ACC112 (cell line): ENCODE data around the gene CCNL2.
"Not testable (repeated sequence)": the region's sequence is repeated elsewhere in the genome, so short reads cannot be mapped to it uniquely, and the experiment has no call there.

Source experiments
- H2AFZ ChIP-seq: fragments of 200-600 bp; sonication (generic); one replicate; pipeline ENCODE4 v1.6.0; 2017; ENCODE audit warnings: antibody characterized with exemption, low read length; ENCODE audit not compliant: unreplicated experiment
- H3K27ac ChIP-seq: fragments of 200-600 bp; sonication (generic); 2 replicates; pipeline ENCODE4 v1.5.1; 2014; ENCODE audit warnings: low read depth, mild to moderate bottlenecking, antibody characterized with exemption, low read length, moderate library complexity
- H3K27me3 ChIP-seq: fragments of 200-600 bp; sonication (generic); 2 replicates; pipeline ENCODE4 v1.6.1; 2014; ENCODE audit warnings: mild to moderate bottlenecking, antibody characterized with exemption, low read length, moderate library complexity, mixed read lengths; ENCODE audit not compliant: insufficient read depth
- H3K36me3 ChIP-seq: fragments of 200-600 bp; sonication (generic); 2 replicates; pipeline ENCODE4 v1.6.1; 2016; ENCODE audit warnings: mild to moderate bottlenecking, antibody characterized with exemption, low read length, moderate library complexity, mixed read lengths; ENCODE audit not compliant: insufficient read depth
- H3K4me1 ChIP-seq: fragments of 200-600 bp; sonication (generic); one replicate; pipeline ENCODE4 v1.6.1; 2016; ENCODE audit warnings: low read length, mixed read lengths; ENCODE audit not compliant: insufficient read depth, unreplicated experiment, control insufficient read depth
- H3K4me3 ChIP-seq: fragments of 200-600 bp; sonication (generic); 2 replicates; pipeline ENCODE4 v1.5.1; 2014; ENCODE audit warnings: mild to moderate bottlenecking, low read depth, low read length
- H3K79me2 ChIP-seq: fragments of 200-600 bp; sonication (generic); one replicate; pipeline ENCODE4 v1.6.0; 2016; ENCODE audit warnings: low read length; ENCODE audit not compliant: control insufficient read depth, unreplicated experiment, insufficient read depth

CCNL2 gene

GRCh38 chr1:1419363-1419812 lies 20.3 kb upstream of the CCNL2 start:
- Histone ChIP-seq H3K79me2 (no peaks in the 10 kb centered on the region), H3K4me1 (peaks cover 9% of the 10 kb centered on the region), H2AFZ (no peak overlapping the region), H3K36me3 (no peaks in the 10 kb centered on the region), H3K27ac (no peak overlapping the region), H3K4me3 (no peak overlapping the region), H3K27me3 (peaks cover 8% of the 10 kb centered on the region; the same call in 1 of the 2 replicates)

GRCh38 chr1:1418464-1419362 lies 19.6 kb upstream of the CCNL2 start:
- H3K4me3 ChIP-seq = no peak overlapping the region
- H2AFZ ChIP-seq = no peak overlapping the region
- H3K4me1 ChIP-seq = peaks cover 9% of the 10 kb centered on the region
- no peaks in the 10 kb centered on the region for H3K36me3 ChIP-seq
- no peaks in the 10 kb centered on the region for H3K79me2 ChIP-seq
- no peak overlapping the region for H3K27ac ChIP-seq
- H3K27me3 ChIP-seq = peaks cover 8% of the 10 kb centered on the region; the same call in 1 of the 2 replicates

GRCh38 chr1:1417825-1418463 lies 18.8 kb upstream of the CCNL2 start:
- not testable (repeated sequence) for H3K27me3 ChIP-seq, H3K27ac ChIP-seq, H3K36me3 ChIP-seq, H3K4me1 ChIP-seq, H3K79me2 ChIP-seq, H2AFZ ChIP-seq, H3K4me3 ChIP-seq

- H3K4me3 ChIP-seq, H2AFZ ChIP-seq, H3K79me2 ChIP-seq, H3K27me3 ChIP-seq, H3K4me1 ChIP-seq, H3K36me3 ChIP-seq, H3K27ac ChIP-seq: not testable (repeated sequence)
Observed at GRCh38 chr1:1417396-1417795, 18.3 kb upstream of the CCNL2 start.

- Histone ChIP-seq H3K4me3 (no peak overlapping the region), H2AFZ (no peak overlapping the region), H3K27ac (no peak overlapping the region), H3K79me2 (no peaks in the 10 kb centered on the region), H3K27me3 (peaks cover 3% of the 10 kb centered on the region; the same call in 1 of the 2 replicates), H3K36me3 (no peaks in the 10 kb centered on the region), H3K4me1 (no peaks in the 10 kb centered on the region)
Observed at GRCh38 chr1:1415751-1416150, 16.6 kb upstream of the CCNL2 start.

- H3K27me3 ChIP-seq, H2AFZ ChIP-seq, H3K36me3 ChIP-seq, H3K4me3 ChIP-seq, H3K27ac ChIP-seq, H3K4me1 ChIP-seq: not testable (repeated sequence)
- H3K79me2 ChIP-seq = peaks cover 21% of the 10 kb centered on the region
Observed at GRCh38 chr1:1412311-1412902, 13.3 kb upstream of the CCNL2 start.

GRCh38 chr1:1411626-1412025 lies 12.5 kb upstream of the CCNL2 start:
- H3K4me3 ChIP-seq = no peak overlapping the region
- no peak overlapping the region for H2AFZ ChIP-seq
- H3K27me3 ChIP-seq = no peaks in the 10 kb centered on the region
- no peak overlapping the region for H3K27ac ChIP-seq
- peaks cover 3% of the 10 kb centered on the region; the same call in 1 of the 2 replicates for H3K36me3 ChIP-seq
- H3K79me2 ChIP-seq = peaks cover 28% of the 10 kb centered on the region
- peaks cover 4% of the 10 kb centered on the region for H3K4me1 ChIP-seq

GRCh38 chr1:1410238-1410637 lies 11.1 kb upstream of the CCNL2 start:
- H3K4me3 ChIP-seq, H2AFZ ChIP-seq, H3K27ac ChIP-seq, H3K27me3 ChIP-seq, H3K36me3 ChIP-seq: not testable (repeated sequence)
- peaks cover 42% of the 10 kb centered on the region for H3K79me2 ChIP-seq
- H3K4me1 ChIP-seq = peaks cover 12% of the 10 kb centered on the region

- Histone ChIP-seq H3K4me3 (peak overlapping the region; percentile 91), H3K4me1 (peaks cover 12% of the 10 kb centered on the region), H3K27me3 (no peaks in the 10 kb centered on the region), H3K36me3 (peaks cover 10% of the 10 kb centered on the region), H2AFZ (peak overlapping the region; percentile 27), H3K79me2 (peaks cover 47% of the 10 kb centered on the region), H3K27ac (peak overlapping the region; percentile 67)
Observed at GRCh38 chr1:1407636-1408318, 8.6 kb upstream of the CCNL2 start.

GRCh38 chr1:1406821-1407635 lies 7.9 kb upstream of the CCNL2 start, which contains the start of gene MRPL20:
TSS of gene MRPL20 (minus strand) at chr1:1407293. CDS start at chr1:1407217, 76 bp downstream.
- H3K4me1 ChIP-seq = peaks cover 12% of the 10 kb centered on the region
- peak within 1 kb of the TSS; percentile 67 for H3K27ac ChIP-seq
- peaks cover 14% of the 10 kb centered on the region for H3K36me3 ChIP-seq
- H3K4me3 ChIP-seq = peak within 1 kb of the TSS; percentile 91
- no peaks in the 10 kb centered on the region for H3K27me3 ChIP-seq
- peaks cover 47% of the 10 kb centered on the region for H3K79me2 ChIP-seq
- H2AFZ ChIP-seq = peak within 1 kb of the TSS; percentile 74
